Measurements from ENCODE around the gene ATXN1L. TPM values are rescaled to one million over a fixed set of nuclear protein-coding genes. Genes with fewer than 3 reads are reported as not detected.

Gene ATXN1L
- total RNA-seq, 1 experiment from 2014 or later, result 25.3 TPM

DNA sequence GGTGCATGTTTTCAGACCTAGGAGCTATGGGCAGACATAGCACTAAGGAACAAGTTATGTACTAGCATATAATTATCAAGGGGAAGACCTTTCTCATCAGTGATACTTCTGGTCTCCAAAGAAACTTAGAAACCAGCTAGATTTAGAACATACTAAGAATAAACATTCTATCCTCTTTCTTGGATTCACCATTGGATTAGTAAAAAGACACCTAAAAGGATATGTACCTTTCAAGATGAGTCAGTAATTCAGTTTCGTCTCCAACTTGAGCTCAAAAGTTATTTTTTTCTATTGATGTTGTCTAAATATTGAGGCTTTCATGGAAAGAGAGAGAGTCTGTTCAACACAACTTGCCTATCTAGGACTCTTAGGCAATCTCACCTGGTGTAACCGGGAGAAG lies 25.0 kb downstream of the ATXN1L start:
- BruUV-seq (replicated peaks), result no TSS peak
- POLR2A ChIA-PET (ENCODE audit: unreplicated experiment), result no interaction called here
- Histone ChIP-seq H3K27ac (no peak overlapping the region), H3K4me3 (no peak overlapping the region), H4K20me1 (ENCODE audit: insufficient read depth) (no peaks in the 10 kb centered on the region), H3K79me2 (ENCODE audit: low read depth) (no peaks in the 10 kb centered on the region), H3K9me2 (ENCODE audit: insufficient read depth) (no peaks in the 10 kb centered on the region), H3K36me3 (ENCODE audit: low read depth) (no peaks in the 10 kb centered on the region), H3K4me1 (replicated peaks; ENCODE audit: insufficient read depth) (no peaks in the 10 kb centered on the region), H3F3A (ENCODE audit: insufficient read depth, low read depth) (no peaks in the 10 kb centered on the region), H2AFZ (no peak overlapping the region), H3K4me2 (no peak overlapping the region), H3K27me3 (ENCODE audit: insufficient read depth, low read depth) (no peaks in the 10 kb centered on the region), H3K9me3 (ENCODE audit: insufficient read depth, low read depth) (no peaks in the 10 kb centered on the region)
- no peak for TF ChIP-seq EZH2 (IDR thresholded peaks at IDR 0.05; ENCODE audit: low read depth)
- TF ChIP-seq CTCF (conservative IDR thresholded peaks at IDR 0.05), result no peak
- intact Hi-C loops (cut with micrococcal nuclease; ENCODE audit: unreplicated experiment), result no loop called here
- no peak for DNase-seq
- CTCF ChIA-PET, result no interaction called here

GRCh38 chr16:71873199-71873598 lies 27.4 kb downstream of the ATXN1L start:
- Histone ChIP-seq H3K36me3 (ENCODE audit: low read depth) (no peaks in the 10 kb centered on the region), H3F3A (ENCODE audit: insufficient read depth, low read depth) (no peaks in the 10 kb centered on the region), H3K9me3 (ENCODE audit: insufficient read depth, low read depth) (no peaks in the 10 kb centered on the region), H3K27ac (no peak overlapping the region), H3K27me3 (ENCODE audit: insufficient read depth, low read depth) (no peaks in the 10 kb centered on the region), H3K4me1 (replicated peaks; ENCODE audit: insufficient read depth) (no peaks in the 10 kb centered on the region), H3K4me2 (no peak overlapping the region), H4K20me1 (ENCODE audit: insufficient read depth) (no peaks in the 10 kb centered on the region), H3K9me2 (ENCODE audit: insufficient read depth) (no peaks in the 10 kb centered on the region), H2AFZ (no peak overlapping the region), H3K4me3 (no peak overlapping the region), H3K79me2 (ENCODE audit: low read depth) (no peaks in the 10 kb centered on the region)
- TF ChIP-seq EZH2 (IDR thresholded peaks at IDR 0.05; ENCODE audit: low read depth), result no peak
- no peak for TF ChIP-seq CTCF (conservative IDR thresholded peaks at IDR 0.05)
- DNase-seq, result no peak
- no TSS peak for BruUV-seq (replicated peaks)
- intact Hi-C loops (cut with micrococcal nuclease; ENCODE audit: unreplicated experiment), result no loop called here
- ChIA-PET CTCF (no interaction called here), POLR2A (ENCODE audit: unreplicated experiment) (interaction anchor here (0.8 kb wide), 1 partner anchor 612 kb away, joined by 13 read pairs; no protein-coding TSS in a partner anchor)

DNA sequence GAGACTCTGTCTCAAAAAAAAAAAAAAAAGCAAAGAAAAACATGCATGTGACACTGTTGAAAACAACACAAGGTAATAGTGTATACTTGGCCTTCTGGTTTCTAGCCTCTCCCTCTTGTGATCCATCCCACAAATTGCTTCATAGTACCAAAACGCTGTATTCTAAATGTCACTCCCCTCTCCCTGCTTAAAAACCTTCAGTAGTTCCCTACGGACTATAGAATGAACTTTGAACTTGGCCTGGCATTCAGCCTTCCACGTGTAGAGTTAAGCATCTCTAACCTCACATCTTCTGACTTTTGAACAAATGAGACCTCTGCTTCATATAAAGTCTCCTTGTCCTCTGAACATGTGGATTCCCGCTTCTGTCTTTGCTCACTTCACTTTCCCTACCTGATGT lies 33.1 kb downstream of the ATXN1L start:
- Histone ChIP-seq H2AFZ (no peak overlapping the region), H3K27me3 (ENCODE audit: insufficient read depth, low read depth) (no peaks in the 10 kb centered on the region), H3K4me1 (replicated peaks; ENCODE audit: insufficient read depth) (peaks cover 10% of the 10 kb centered on the region), H3K27ac (no peak overlapping the region), H3F3A (ENCODE audit: insufficient read depth, low read depth) (peaks cover 18% of the 10 kb centered on the region), H4K20me1 (ENCODE audit: insufficient read depth) (no peaks in the 10 kb centered on the region), H3K9me3 (ENCODE audit: insufficient read depth, low read depth) (no peaks in the 10 kb centered on the region), H3K9me2 (ENCODE audit: insufficient read depth) (no peaks in the 10 kb centered on the region), H3K36me3 (ENCODE audit: low read depth) (no peaks in the 10 kb centered on the region), H3K79me2 (ENCODE audit: low read depth) (no peaks in the 10 kb centered on the region), H3K4me3 (no peak overlapping the region), H3K4me2 (no peak overlapping the region)
- POLR2A ChIA-PET (ENCODE audit: unreplicated experiment), result no interaction called here
- intact Hi-C loops (cut with micrococcal nuclease; ENCODE audit: unreplicated experiment), result no loop called here
- no peak for TF ChIP-seq EZH2 (IDR thresholded peaks at IDR 0.05; ENCODE audit: low read depth)
- no peak for TF ChIP-seq CTCF (conservative IDR thresholded peaks at IDR 0.05)
- CTCF ChIA-PET, result no interaction called here
- DNase-seq, result no peak
- no TSS peak for BruUV-seq (replicated peaks)
